GM18868 (cell line): Measurements from ENCODE around the gene SNAPC1.
A peak's percentile ranks its signal among the peaks of the same experiment; 100 is the strongest.

Experiments
- ATAC-seq: cut with Tn5 transposase; IDR thresholded peaks from one replicate; pipeline ENCODE4 v1.9.1; 2021; ENCODE audit warnings: mild to moderate bottlenecking, moderate library complexity; ENCODE audit not compliant: unreplicated experiment

SNAPC1 gene

GRCh38 chr14:61811882-61812346 is 49.7 kb downstream of the SNAPC1 start:
- ATAC-seq: no peak

GRCh38 chr14:61812347-61813095 is 50.3 kb downstream of the SNAPC1 start, which contains the start of gene SYT16:
Gene SYT16, plus strand, starts transcription at chr14:61812703.
- no peak for ATAC-seq

- ATAC-seq: no peak
Measured at GRCh38 chr14:61813096-61813606, 50.9 kb downstream of the SNAPC1 start.

GRCh38 chr14:61822458-61822857 is 60.2 kb downstream of the SNAPC1 start:
- ATAC-seq: peak; percentile 63

- ATAC-seq: no peak
Measured at GRCh38 chr14:61832783-61833182, 70.6 kb downstream of the SNAPC1 start.

- no peak for ATAC-seq
Measured at GRCh38 chr14:61836184-61836583, 74.0 kb downstream of the SNAPC1 start.

GRCh38 chr14:61836807-61837206 is 74.6 kb downstream of the SNAPC1 start:
- no peak for ATAC-seq

GRCh38 chr14:61837336-61838229 is 75.4 kb downstream of the SNAPC1 start:
- ATAC-seq: peak; percentile 94

- ATAC-seq: no peak
Measured at GRCh38 chr14:61838661-61839245, 76.5 kb downstream of the SNAPC1 start.

GRCh38 chr14:61839507-61839906 is 77.3 kb downstream of the SNAPC1 start:
- ATAC-seq: no peak

- no peak for ATAC-seq
Measured at GRCh38 chr14:61841145-61841544, 78.9 kb downstream of the SNAPC1 start.
